GM12892 (cell line): ENCODE measurements around the gene TGM3.

Experiments used
- DNase-seq: peaks from one replicate; pipeline ENCODE4 v3.0.0; 2011; ENCODE audit not compliant: insufficient read length
- FAIRE-seq: peaks from 2 replicates; lab custom pipeline; 2011; peaks lifted over from hg19 to GRCh38; lab: Jason Lieb, UNC
- POLR2A ChIP-seq: IDR thresholded peaks from 2 replicates; pipeline ENCODE4 v1.6.1; 2011; ENCODE audit warnings: low read depth, low read length, control low read depth
- POLR2AphosphoS5 ChIP-seq: IDR thresholded peaks from 2 replicates; pipeline ENCODE4 v1.6.1; 2011; ENCODE audit warnings: low read depth, low read length, control low read depth
- TAF1 ChIP-seq: IDR thresholded peaks from 2 replicates; pipeline ENCODE4 v1.6.1; 2011; ENCODE audit warnings: low read depth, mild to moderate bottlenecking, control low read depth, low read length, borderline replicate concordance

The TGM3 gene

GRCh38 chr20:2316847-2317495 is 21.2 kb downstream of the TGM3 start:
- FAIRE-seq (no peak), DNase-seq (no peak)
- TF ChIP-seq POLR2AphosphoS5 (no peak), POLR2A (no peak), TAF1 (no peak)

DNA sequence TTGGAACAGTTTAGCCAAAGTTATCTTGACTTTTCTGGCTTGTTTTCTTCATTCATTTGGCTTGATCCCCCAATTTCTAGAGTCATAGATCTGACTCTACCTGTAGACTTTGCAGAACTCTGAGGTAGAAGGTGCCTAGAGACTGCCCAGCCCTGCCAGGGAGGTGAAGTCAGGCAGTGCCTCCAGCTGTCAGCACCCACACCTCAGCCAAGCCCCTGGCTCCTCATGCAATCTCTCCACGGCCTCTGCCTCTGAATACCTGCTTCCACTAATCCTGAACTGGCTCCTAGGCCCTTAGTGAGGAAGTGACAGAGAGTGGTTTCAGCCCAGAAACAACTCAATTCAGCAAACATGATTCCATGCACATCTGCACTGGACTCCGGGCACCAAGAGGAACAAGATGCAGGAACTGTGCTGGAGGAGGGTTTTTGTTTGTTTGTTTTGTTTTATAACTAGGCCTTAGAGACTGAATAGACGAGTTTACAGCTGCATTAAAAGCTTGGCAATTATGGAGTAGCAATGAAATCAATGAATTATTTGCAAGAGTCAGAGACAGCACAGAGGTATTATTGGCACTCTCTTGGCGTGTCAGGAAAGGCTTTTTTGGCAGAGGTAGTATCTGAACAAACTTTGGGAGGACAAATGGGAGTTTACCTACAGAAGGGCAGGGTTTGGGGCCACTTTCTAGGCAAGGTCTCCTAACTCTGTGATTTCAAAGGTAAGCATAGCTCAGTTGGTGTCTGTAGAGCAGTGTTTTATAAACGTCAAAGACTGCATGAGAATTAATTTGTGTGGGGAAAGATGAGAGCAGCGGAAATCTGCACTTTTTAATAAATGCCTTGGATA is 25.2 kb downstream of the TGM3 start:
- DNase-seq: no peak
- no peak for FAIRE-seq
- TF ChIP-seq POLR2A (no peak), TAF1 (no peak), POLR2AphosphoS5 (no peak)

GRCh38 chr20:2323051-2323450 is 27.2 kb downstream of the TGM3 start:
- FAIRE-seq (no peak), DNase-seq (no peak)
- no peak for TF ChIP-seq TAF1

GRCh38 chr20:2326046-2326445 is 30.2 kb downstream of the TGM3 start:
- FAIRE-seq (no peak), DNase-seq (no peak)
- TF ChIP-seq TAF1 (no peak), POLR2A (no peak), POLR2AphosphoS5 (no peak)

DNA sequence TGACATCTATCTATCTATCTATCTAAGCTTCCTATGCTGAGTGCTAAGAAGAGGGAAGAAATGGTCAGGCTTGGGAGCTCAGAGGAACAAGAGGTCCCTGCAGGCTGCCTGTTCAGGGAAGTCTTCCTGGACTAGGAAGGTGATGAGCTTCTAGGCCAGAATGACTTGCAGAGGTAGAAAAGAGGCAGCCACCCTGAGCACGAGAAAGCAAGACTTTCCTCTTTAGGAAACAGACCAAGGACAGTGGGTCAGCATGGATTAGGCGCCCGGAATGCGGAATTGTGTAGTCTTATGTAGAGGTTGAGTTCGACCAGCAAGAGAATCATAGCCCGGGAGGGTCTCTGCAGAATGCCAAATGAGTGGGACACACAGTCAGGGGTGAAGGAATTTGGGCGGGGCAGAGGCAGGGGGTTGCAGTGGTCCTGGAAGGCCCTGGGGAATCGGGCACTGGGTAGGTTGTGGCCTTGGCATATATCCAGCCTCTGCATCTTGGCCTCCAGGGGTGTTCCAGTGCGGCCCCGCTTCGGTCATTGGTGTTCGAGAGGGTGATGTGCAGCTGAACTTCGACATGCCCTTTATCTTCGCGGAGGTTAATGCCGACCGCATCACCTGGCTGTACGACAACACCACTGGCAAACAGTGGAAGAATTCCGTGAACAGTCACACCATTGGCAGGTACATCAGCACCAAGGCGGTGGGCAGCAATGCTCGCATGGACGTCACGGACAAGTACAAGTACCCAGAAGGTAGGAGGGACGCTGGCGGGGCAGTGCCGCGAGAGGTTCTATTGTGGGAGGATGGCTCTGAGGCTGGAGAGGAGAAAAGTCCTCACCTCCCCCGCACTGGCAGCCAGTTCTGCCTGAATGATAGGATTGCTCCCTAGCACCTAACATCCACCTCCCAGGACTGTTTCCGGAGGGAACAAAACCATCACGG is 32.1 kb downstream of the TGM3 start:
- FAIRE-seq (no peak), DNase-seq (no peak)
- TF ChIP-seq POLR2A (no peak), POLR2AphosphoS5 (no peak)

- DNase-seq (no peak), FAIRE-seq (no peak)
- TF ChIP-seq POLR2AphosphoS5 (no peak), POLR2A (no peak), TAF1 (no peak)
Observed at GRCh38 chr20:2329286-2329685, 33.5 kb downstream of the TGM3 start.

DNA sequence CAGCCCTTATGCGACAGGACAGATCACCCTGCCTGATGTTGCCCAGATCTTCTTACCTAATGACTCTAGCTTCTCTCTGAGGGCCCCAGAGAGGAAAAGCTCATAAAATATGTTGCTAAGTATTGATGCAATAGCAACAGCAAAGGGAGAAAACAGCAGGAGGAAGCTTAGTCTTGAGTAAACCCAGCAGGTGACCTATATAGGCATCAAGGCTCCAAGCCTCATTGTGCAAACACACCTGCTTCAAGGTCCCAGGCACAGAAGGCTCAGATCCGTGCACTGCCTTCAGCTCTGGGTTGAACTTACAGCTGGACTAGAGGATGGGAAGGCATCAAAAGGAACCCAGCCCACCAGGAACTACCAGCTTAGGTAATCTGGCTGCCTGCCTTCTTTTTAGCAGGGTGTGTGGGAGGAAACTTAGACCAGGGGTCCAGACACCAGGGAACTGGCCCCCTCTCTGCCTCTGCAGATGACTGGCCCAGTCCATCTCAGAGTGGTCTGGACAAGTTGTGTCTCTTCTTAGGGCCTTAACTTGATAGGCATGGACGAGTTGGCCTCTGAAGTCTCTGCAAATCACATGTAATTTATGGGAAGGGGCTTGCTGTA is 34.4 kb downstream of the TGM3 start:
- TF ChIP-seq POLR2AphosphoS5: no peak
- TF ChIP-seq TAF1: no peak
- no peak for TF ChIP-seq POLR2A
- DNase-seq (no peak), FAIRE-seq (no peak)

- TF ChIP-seq POLR2AphosphoS5: no peak
- no peak for TF ChIP-seq TAF1
- no peak for TF ChIP-seq POLR2A
- DNase-seq: no peak
- FAIRE-seq: no peak
Observed at GRCh38 chr20:2331106-2331505, 35.3 kb downstream of the TGM3 start.

- TF ChIP-seq POLR2AphosphoS5: no peak
- DNase-seq (no peak), FAIRE-seq (no peak)
Observed at GRCh38 chr20:2331901-2332565, 36.2 kb downstream of the TGM3 start.

DNA sequence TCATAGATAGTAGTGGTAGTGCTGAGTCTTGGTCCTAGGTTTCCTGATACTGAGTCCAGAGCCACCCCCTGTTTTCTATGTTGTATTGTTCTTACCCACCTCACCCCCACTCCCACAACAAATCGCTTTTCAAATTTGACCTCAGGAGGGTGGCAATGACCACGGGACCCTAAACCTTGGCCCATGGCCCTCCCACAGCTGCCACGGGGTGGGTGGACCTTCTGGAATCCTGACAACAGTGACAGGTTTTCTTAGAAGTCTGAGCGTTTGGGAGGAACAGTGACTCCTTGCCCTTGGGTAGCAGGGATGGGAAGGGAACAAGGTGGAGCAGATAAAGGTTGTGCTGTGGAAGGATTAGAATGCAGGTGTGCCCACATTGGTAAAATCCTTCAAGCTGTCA is 36.9 kb downstream of the TGM3 start:
- DNase-seq (no peak), FAIRE-seq (no peak)
- TF ChIP-seq TAF1 (no peak), POLR2A (no peak), POLR2AphosphoS5 (no peak)

DNA sequence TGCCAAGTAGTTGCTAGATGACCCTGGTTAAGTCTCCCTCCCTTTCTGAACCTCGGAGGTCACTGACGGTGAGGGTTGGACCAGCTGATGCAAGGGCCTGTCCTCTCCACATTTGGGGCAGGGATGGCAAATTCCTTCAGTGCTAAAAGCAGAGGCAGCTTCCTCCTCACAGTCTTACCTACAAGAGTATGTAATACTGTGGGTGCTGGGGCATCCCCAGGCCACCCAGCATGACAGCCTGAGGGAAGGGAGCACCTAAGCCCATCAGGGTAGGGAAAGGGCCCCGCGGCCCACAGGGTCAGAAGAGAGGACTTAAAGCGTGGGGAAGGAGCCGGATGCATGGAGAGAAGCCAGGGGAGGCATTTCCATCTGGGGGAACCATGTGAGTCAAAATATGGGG is 38.0 kb downstream of the TGM3 start:
- FAIRE-seq: no peak
- no peak for DNase-seq
- TF ChIP-seq POLR2AphosphoS5: no peak
- TF ChIP-seq POLR2A: no peak
- TF ChIP-seq TAF1: no peak
